LNCAP (cell line): ENCODE data around the gene MMP14.

Experiments
- CTCF ChIP-seq: fragments of 450-650 bp; IDR thresholded peaks from 2 replicates; pipeline ENCODE4 v1.5.1; 2017; ENCODE audit warnings: mild to moderate bottlenecking

MMP14 gene

GRCh38 chr14:22847661-22848341 lies 11.4 kb downstream of the MMP14 start:
- TF ChIP-seq CTCF = no peak

- no peak for TF ChIP-seq CTCF
These were observed 12.2 kb downstream of the MMP14 start for GRCh38 chr14:22848351-22849164.

- TF ChIP-seq CTCF = no peak
These were observed 12.9 kb downstream of the MMP14 start for GRCh38 chr14:22849212-22849819.

GRCh38 chr14:22850944-22851764 lies 14.8 kb downstream of the MMP14 start:
- TF ChIP-seq CTCF = no peak

GRCh38 chr14:22852599-22852939 lies 16.2 kb downstream of the MMP14 start:
- TF ChIP-seq CTCF = no peak

GRCh38 chr14:22852940-22853767 lies 16.8 kb downstream of the MMP14 start:
- TF ChIP-seq CTCF = peak; percentile 95
